HepG2 (cell line): ENCODE data around the gene UBE2I. TPM values are rescaled to one million over a fixed set of nuclear protein-coding genes. Genes with fewer than 3 reads are reported as not detected.

Experiments used
- ATAC-seq: fragments of 200-7000 bp; cut with Tn5 transposase; 3 replicates; pipeline ENCODE4 v1.9.1; 2020; ENCODE audit warnings: mild to moderate bottlenecking, moderate library complexity
- BruUV-seq: library from RNA; stranded (reverse); fragments of 400-500 nt; replicated peaks from 2 replicates; lab custom pipeline; 2021; lab: Mats Ljungman, UMichigan
- CTCF ChIA-PET: fragments of 300-600 bp; formaldehyde crosslinking; extraction: SDS; loops from one replicate; lab custom pipeline; 2021; ENCODE audit warnings: low total read pairs, inconsistent platforms, low intra/inter-chr PET ratio; lab: Yijun Ruan, JAX
- POLR2A ChIA-PET: fragments of 350-600 bp; sonication (Branson Sonifier 250); formaldehyde crosslinking; loops from one replicate; lab custom pipeline; 2020; ENCODE audit warnings: antibody characterized with exemption, inconsistent platforms; lab: Yijun Ruan, JAX
- DNase-seq: peaks from one replicate; pipeline ENCODE4 v3.0.0-alpha.2; 2015; ENCODE audit warnings: low spot score
- FAIRE-seq: peaks from 3 replicates; lab custom pipeline; 2011; peaks lifted over from hg19 to GRCh38; lab: Jason Lieb, UNC
- H2AFZ ChIP-seq: one replicate; pipeline ENCODE4 v1.6.1; 2011; ENCODE audit warnings: low read length, inconsistent platforms
- H3K27ac ChIP-seq: fragments of 300-600 bp; 3 replicates; pipeline ENCODE4 v1.8.0; 2011; ENCODE audit warnings: mixed run types, mild to moderate bottlenecking, mixed read lengths, low read length, inconsistent platforms; ENCODE audit not compliant: insufficient read depth; ENCODE audit errors: extremely low read length
- H3K27me3 ChIP-seq, 2 experiments: fragments of 200-600 bp in 1 of 2; 2 replicates in 1 of 2; 3 replicates in 1 of 2; pipeline versions ENCODE4 v1.6.0 to v1.8.0; 2011; ENCODE audit warnings: low read length in 2 of 2, mild to moderate bottlenecking in 2 of 2, moderate library complexity in 2 of 2, inconsistent platforms in 1 of 2; ENCODE audit not compliant: insufficient read depth in 2 of 2, control insufficient read depth in 1 of 2
- H3K36me3 ChIP-seq, 2 experiments: fragments of 200-600 bp in 1 of 2; replicated peaks in 1 of 2; 2 replicates in 1 of 2; 3 replicates in 1 of 2; pipeline versions ENCODE4 v1.5.1 to v1.8.0; 2011; ENCODE audit warnings: low read length in 2 of 2, inconsistent platforms in 1 of 2; ENCODE audit not compliant: insufficient read depth in 2 of 2, control insufficient read depth in 1 of 2
- H3K4me1 ChIP-seq: 2 replicates; pipeline ENCODE4 v1.5.1; 2012; ENCODE audit warnings: low read length, inconsistent platforms; ENCODE audit not compliant: insufficient read depth
- H3K4me2 ChIP-seq: 2 replicates; pipeline ENCODE4 v1.6.0; 2011; ENCODE audit warnings: low read depth, low read length, inconsistent platforms
- H3K4me3 ChIP-seq, 3 experiments: fragments of 200-600 bp in 1 of 3; sonication (generic), shearing (Covaris generic) in 1 of 3; replicated peaks in 1 of 3; 2 replicates each; pipeline ENCODE4 v1.5.1; 2011 to 2016; ENCODE audit warnings: low read length in 3 of 3, inconsistent platforms in 2 of 3, low read depth in 2 of 3, mild to moderate bottlenecking in 2 of 3, control low read depth in 1 of 3, mixed read lengths in 1 of 3; ENCODE audit not compliant: insufficient read depth in 1 of 3
- H3K79me2 ChIP-seq: one replicate; pipeline ENCODE4 v1.6.1; 2011; ENCODE audit warnings: low read length, inconsistent platforms; ENCODE audit not compliant: insufficient read depth
- H3K9ac ChIP-seq: 2 replicates; pipeline ENCODE4 v1.6.0; 2011; ENCODE audit warnings: mild to moderate bottlenecking, low read depth, low read length, inconsistent platforms; ENCODE audit not compliant: insufficient read depth
- H3K9me3 ChIP-seq: 2 replicates; pipeline ENCODE4 v1.5.1; 2012; ENCODE audit warnings: mild to moderate bottlenecking, low read length
- H4K20me1 ChIP-seq: 2 replicates; pipeline ENCODE4 v1.6.0; 2011; ENCODE audit warnings: inconsistent platforms, mild to moderate bottlenecking, low read length, moderate library complexity; ENCODE audit not compliant: insufficient read depth
- HNRNPLL ChIP-seq: fragments of 200-400 bp; formaldehyde crosslinking; IDR thresholded peaks from 2 replicates; pipeline ENCODE4 v1.6.1; 2017; ENCODE audit warnings: mild to moderate bottlenecking, low read depth, low read length; ENCODE audit not compliant: poor library complexity, severe bottlenecking
- KLF11 ChIP-seq: IDR thresholded peaks from 2 replicates; pipeline ENCODE4 v1.6.1; 2016; ENCODE audit warnings: missing compliant biosample characterization
- KLF6 ChIP-seq: IDR thresholded peaks from 2 replicates; pipeline ENCODE4 v1.8.0; 2016; ENCODE audit warnings: missing biosample characterization, missing genetic modification reagents
- MIER2 ChIP-seq: IDR thresholded peaks from 2 replicates; pipeline ENCODE4 v1.6.1; 2016; ENCODE audit warnings: missing biosample characterization, missing genetic modification reagents
- NFE2 ChIP-seq: sonication (generic); formaldehyde crosslinking; IDR thresholded peaks from 2 replicates; pipeline ENCODE4 v1.4.0; 2020; ENCODE audit warnings: missing genetic modification reagents
- NFKBIZ ChIP-seq: IDR thresholded peaks from 2 replicates; pipeline ENCODE4 v1.6.1; 2018; ENCODE audit warnings: missing genetic modification reagents, missing compliant biosample characterization
- RFX1 ChIP-seq: fragments of 450-650 bp; IDR thresholded peaks from 2 replicates; pipeline ENCODE4 v1.6.1; 2017
- RFX3 ChIP-seq: IDR thresholded peaks from 2 replicates; pipeline ENCODE4 v1.6.1; 2016; ENCODE audit warnings: missing biosample characterization, missing genetic modification reagents
- SRF ChIP-seq: IDR thresholded peaks from 2 replicates; pipeline ENCODE4 v1.6.1; 2011; ENCODE audit warnings: mild to moderate bottlenecking, low read depth, low read length, moderate library complexity
- SRSF9 ChIP-seq: fragments of 200-400 bp; formaldehyde crosslinking; IDR thresholded peaks from 2 replicates; pipeline ENCODE4 v1.6.1; 2018; ENCODE audit warnings: borderline replicate concordance, mild to moderate bottlenecking, low read depth, low read length; ENCODE audit not compliant: insufficient read depth, poor library complexity, severe bottlenecking
- THAP7 ChIP-seq: sonication (generic); formaldehyde crosslinking; IDR thresholded peaks from 2 replicates; pipeline ENCODE4 v1.8.1; 2023; ENCODE audit warnings: mild to moderate bottlenecking, missing genetic modification reagents
- ZBTB42 ChIP-seq: sonication (generic); formaldehyde crosslinking; IDR thresholded peaks from 2 replicates; pipeline ENCODE4 v1.5.0; 2020; ENCODE audit warnings: mild to moderate bottlenecking, missing genetic modification reagents
- ZFP1 ChIP-seq: IDR thresholded peaks from 2 replicates; pipeline ENCODE4 v1.6.1; 2016
- ZNF224 ChIP-seq: sonication (generic); formaldehyde crosslinking; IDR thresholded peaks from 2 replicates; pipeline ENCODE4 v1.5.0; 2020; ENCODE audit warnings: mild to moderate bottlenecking, missing genetic modification reagents
- ZNF343 ChIP-seq: sonication (generic); formaldehyde crosslinking; IDR thresholded peaks from 2 replicates; pipeline ENCODE4 v1.4.0; 2020; ENCODE audit warnings: mild to moderate bottlenecking, missing genetic modification reagents
- WGBS: methylation state at CpG from one replicate; pipeline ENCODE4 v1.1.6; 2017; ENCODE audit warnings: low lambda C conversion rate; 5-methylcytosine and 5-hydroxymethylcytosine counted together
- in situ Hi-C: cut with HindIII; loops from 2 replicates; pipeline ENCODE4 v1.10.0; 2017; ENCODE audit warnings: low pct_unique_long_range_greater_than_20kb; ENCODE audit not compliant: extremely low pct_ligation_motif_present
- intact Hi-C: fragments of 100-400 bp; cut with micrococcal nuclease; formaldehyde crosslinking; loops from one replicate; pipeline ENCODE4 v1.10.0; 2022; ENCODE audit not compliant: unreplicated experiment
- polyA plus RNA-seq, 8 experiments: library from polyadenylated mRNA; depleted of rRNA in 3 of 8; stranded (reverse) in 7 of 8; unstranded in 1 of 8; fragments of >200 nt; fragmentation: Illumina TruSeq in 4 of 8; extraction: Trizol in 4 of 8; gene quantifications; 2 replicates each; pipeline versions ENCODE4 v1.2.1 to v1.2.3, GENCODE V29; 2011 to 2016; ENCODE audit warnings: low read depth in 4 of 8, missing spikeins in 1 of 8, mixed read lengths in 1 of 8; ENCODE audit not compliant: insufficient read depth in 1 of 8
- total RNA-seq, 5 experiments: library from RNA; depleted of rRNA; stranded (reverse); fragments of >200 nt; fragmentation: Illumina TruSeq; extraction: Trizol; gene quantifications; 2 replicates each; pipeline ENCODE4 v1.2.3, GENCODE V29; 2016; ENCODE audit warnings: low read depth in 1 of 5
- TF ChIP-seq, protein P1 (sequence below): sonication (generic); formaldehyde crosslinking; IDR thresholded peaks from 2 replicates; pipeline ENCODE4 v1.4.0; 2020; ENCODE audit warnings: missing genetic modification reagents, borderline replicate concordance
- TF ChIP-seq, protein P2 (sequence below): sonication (generic); formaldehyde crosslinking; IDR thresholded peaks from 2 replicates; pipeline ENCODE4 v1.8.0; 2022; ENCODE audit warnings: mild to moderate bottlenecking, missing genetic modification reagents, moderate library complexity

UBE2I gene
- total and polyA plus RNA-seq, 2 of the 13 experiments (the other 11 are each of a cell fraction or from before 2014, with no cell fraction given): 75.8 to 98.9 TPM

- Histone ChIP-seq H4K20me1 (0 out of 2 replicates have a peak, but pooled peaks cover 3% of the 10 kb centered on the region), H3K79me2 (no peaks in the 10 kb centered on the region), H3K27me3 (peaks cover 18 to 69% of the 10 kb centered on the region in 2 experiments), H3K9me3 (no peaks in the 10 kb centered on the region), H3K9ac (no peak overlapping the region), H3K36me3 (no peaks in the 10 kb centered on the region), H3K27ac (no peak overlapping the region), H2AFZ (no peak overlapping the region), H3K4me3 (no peak overlapping the region), H3K4me1 (peaks cover 22% of the 10 kb centered on the region), H3K4me2 (no peak overlapping the region)
- DNase-seq: no peak
- CTCF ChIA-PET: no interaction called here
- TF ChIP-seq ZFP1 (no peak), ZNF343 (CRISPR knock-in tag) (no peak), SRF (no peak), KLF6 (CRISPR knock-in tag) (no peak), NFE2 (CRISPR knock-in tag) (no peak)
- TF ChIP-seq, protein P1, sequence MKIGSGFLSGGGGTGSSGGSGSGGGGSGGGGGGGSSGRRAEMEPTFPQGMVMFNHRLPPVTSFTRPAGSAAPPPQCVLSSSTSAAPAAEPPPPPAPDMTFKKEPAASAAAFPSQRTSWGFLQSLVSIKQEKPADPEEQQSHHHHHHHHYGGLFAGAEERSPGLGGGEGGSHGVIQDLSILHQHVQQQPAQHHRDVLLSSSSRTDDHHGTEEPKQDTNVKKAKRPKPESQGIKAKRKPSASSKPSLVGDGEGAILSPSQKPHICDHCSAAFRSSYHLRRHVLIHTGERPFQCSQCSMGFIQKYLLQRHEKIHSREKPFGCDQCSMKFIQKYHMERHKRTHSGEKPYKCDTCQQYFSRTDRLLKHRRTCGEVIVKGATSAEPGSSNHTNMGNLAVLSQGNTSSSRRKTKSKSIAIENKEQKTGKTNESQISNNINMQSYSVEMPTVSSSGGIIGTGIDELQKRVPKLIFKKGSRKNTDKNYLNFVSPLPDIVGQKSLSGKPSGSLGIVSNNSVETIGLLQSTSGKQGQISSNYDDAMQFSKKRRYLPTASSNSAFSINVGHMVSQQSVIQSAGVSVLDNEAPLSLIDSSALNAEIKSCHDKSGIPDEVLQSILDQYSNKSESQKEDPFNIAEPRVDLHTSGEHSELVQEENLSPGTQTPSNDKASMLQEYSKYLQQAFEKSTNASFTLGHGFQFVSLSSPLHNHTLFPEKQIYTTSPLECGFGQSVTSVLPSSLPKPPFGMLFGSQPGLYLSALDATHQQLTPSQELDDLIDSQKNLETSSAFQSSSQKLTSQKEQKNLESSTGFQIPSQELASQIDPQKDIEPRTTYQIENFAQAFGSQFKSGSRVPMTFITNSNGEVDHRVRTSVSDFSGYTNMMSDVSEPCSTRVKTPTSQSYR (CRISPR knock-in tag): no peak
- whole genome bisulfite sequencing: 17% methylated on average over 11 of the region's 15 CpGs
- no peak for FAIRE-seq
- intact Hi-C loops (loop anchor here (2.0 kb wide), 1 partner anchor 76 kb away; no protein-coding TSS in a partner anchor), in situ Hi-C loops (no loop called here)
- POLR2A ChIA-PET: no interaction called here
- no TSS peak for BruUV-seq
- ATAC-seq: no peak
These were observed 27.2 kb downstream of the UBE2I start for GRCh38 chr16:1336619-1337018.

DNA sequence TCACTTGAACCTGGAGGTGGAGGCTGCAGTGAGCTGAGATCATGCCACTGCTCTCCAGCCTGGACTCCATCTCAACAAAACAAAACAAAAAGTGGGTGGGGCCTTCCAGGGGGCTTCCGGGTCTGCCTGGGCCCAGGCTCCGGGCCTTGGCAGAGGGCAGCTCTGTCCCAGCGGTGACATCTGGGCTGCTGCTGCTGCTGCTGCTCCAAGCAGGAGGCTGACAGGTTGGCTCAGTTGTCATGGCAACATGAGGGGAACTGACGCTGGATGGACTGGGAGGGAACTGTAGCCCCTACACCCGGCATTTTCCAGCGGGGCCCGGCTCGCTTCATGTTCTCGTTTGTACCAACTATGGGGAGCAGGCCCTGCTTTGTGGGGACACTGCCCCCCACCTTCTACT, 28.1 kb downstream of the UBE2I start:
- POLR2A ChIA-PET: no interaction called here
- no TSS peak for BruUV-seq
- H3K4me1 ChIP-seq: peaks cover 19% of the 10 kb centered on the region
- FAIRE-seq: no peak
- H3K9me3 ChIP-seq: no peaks in the 10 kb centered on the region
- intact Hi-C loops: loop anchor here (2.0 kb wide), 1 partner anchor 75 kb away; no protein-coding TSS in a partner anchor
- H4K20me1 ChIP-seq: 0 out of 2 replicates have a peak, but pooled peaks cover 3% of the 10 kb centered on the region
- no peak overlapping the region for H3K27ac ChIP-seq
- no peak overlapping the region for H3K9ac ChIP-seq
- CTCF ChIA-PET: no interaction called here
- H3K4me3 ChIP-seq: no peak overlapping the region
- H3K79me2 ChIP-seq: no peaks in the 10 kb centered on the region
- no peaks in the 10 kb centered on the region for H3K36me3 ChIP-seq
- in situ Hi-C loops: no loop called here
- no peak for DNase-seq
- no peak overlapping the region for H3K4me2 ChIP-seq
- no peak overlapping the region for H2AFZ ChIP-seq
- H3K27me3 ChIP-seq: peaks cover 18 to 71% of the 10 kb centered on the region in 2 experiments
- no peak for ATAC-seq
- 39% methylated on average over 5 of the region's 9 CpGs for WGBS
- TF ChIP-seq SRSF9 (no peak), KLF11 (no peak), RFX1 (peak; percentile 68), RFX3 (CRISPR knock-in tag) (peak; percentile 72), THAP7 (CRISPR knock-in tag) (no peak), NFKBIZ (no peak), MIER2 (CRISPR knock-in tag) (no peak), HNRNPLL (peak; percentile 3), ZNF224 (no peak), ZBTB42 (CRISPR knock-in tag) (no peak)
- TF ChIP-seq, protein P2, sequence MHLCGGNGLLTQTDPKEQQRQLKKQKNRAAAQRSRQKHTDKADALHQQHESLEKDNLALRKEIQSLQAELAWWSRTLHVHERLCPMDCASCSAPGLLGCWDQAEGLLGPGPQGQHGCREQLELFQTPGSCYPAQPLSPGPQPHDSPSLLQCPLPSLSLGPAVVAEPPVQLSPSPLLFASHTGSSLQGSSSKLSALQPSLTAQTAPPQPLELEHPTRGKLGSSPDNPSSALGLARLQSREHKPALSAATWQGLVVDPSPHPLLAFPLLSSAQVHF (CRISPR knock-in tag): no peak
